HepG2 (cell line): ENCODE results near the gene PIK3C2B. TPM values are rescaled to one million over a fixed set of nuclear protein-coding genes. Genes with fewer than 3 reads are reported as not detected.

Experiments
- AGO2 ChIP-seq: fragments of 200-400 bp; formaldehyde crosslinking; optimal IDR thresholded peaks from 2 replicates; pipeline ENCODE3; 2017; ENCODE audit warnings: mild to moderate bottlenecking, low read depth, low read length, moderate library complexity
- ATF7 ChIP-seq, 2 experiments: fragments of 450-650 bp in 1 of 2; sonication (generic) in 1 of 2; formaldehyde crosslinking in 1 of 2; IDR thresholded peaks; 2 replicates each; pipeline versions ENCODE4 v1.4.0 to v1.6.1; 2016 to 2020; ENCODE audit warnings: antibody characterized with exemption in 1 of 2, mild to moderate bottlenecking in 1 of 2, missing genetic modification reagents in 1 of 2
- ATRX ChIP-seq: sonication (generic); formaldehyde crosslinking; IDR thresholded peaks from 2 replicates; pipeline ENCODE4 v1.4.0; 2020; ENCODE audit warnings: missing genetic modification reagents, borderline replicate concordance
- CCDC6 ChIP-seq: sonication (generic); formaldehyde crosslinking; IDR thresholded peaks from 2 replicates; pipeline ENCODE4 v1.8.1; 2022; ENCODE audit warnings: mild to moderate bottlenecking, missing genetic modification reagents, moderate library complexity
- CHD4 ChIP-seq: fragments of 200-600 bp; sonication (generic); IDR thresholded peaks from 2 replicates; pipeline ENCODE4 v1.7.0; 2017; ENCODE audit warnings: mild to moderate bottlenecking, low read length, borderline replicate concordance
- DMAP1 ChIP-seq: IDR thresholded peaks from 2 replicates; pipeline ENCODE4 v1.6.1; 2016
- HOMEZ ChIP-seq: IDR thresholded peaks from 2 replicates; pipeline ENCODE4 v1.6.1; 2016; ENCODE audit warnings: low read depth
- JUN ChIP-seq: sonication (generic); formaldehyde crosslinking; IDR thresholded peaks from 2 replicates; pipeline ENCODE4 v1.4.0; 2020; ENCODE audit warnings: mild to moderate bottlenecking, missing genetic modification reagents
- JUND ChIP-seq: sonication (generic); formaldehyde crosslinking; IDR thresholded peaks from 2 replicates; pipeline ENCODE4 v1.8.0; 2022; ENCODE audit warnings: mild to moderate bottlenecking, missing genetic modification reagents
- KLF11 ChIP-seq: IDR thresholded peaks from 2 replicates; pipeline ENCODE4 v1.6.1; 2016; ENCODE audit warnings: missing compliant biosample characterization
- RFXANK ChIP-seq: IDR thresholded peaks from 2 replicates; pipeline ENCODE4 v1.6.1; 2016
- SNAPC2 ChIP-seq: sonication (generic); formaldehyde crosslinking; IDR thresholded peaks from 2 replicates; pipeline ENCODE4 v1.8.1; 2022; ENCODE audit warnings: mild to moderate bottlenecking, missing genetic modification reagents
- SNRNP70 ChIP-seq: fragments of 200-400 bp; formaldehyde crosslinking; IDR thresholded peaks from 2 replicates; pipeline ENCODE4 v1.6.1; 2017; ENCODE audit warnings: mild to moderate bottlenecking, low read depth, low read length, moderate library complexity
- SOX5 ChIP-seq: IDR thresholded peaks from 2 replicates; pipeline ENCODE4 v1.6.1; 2016; ENCODE audit warnings: borderline replicate concordance
- TAF15 ChIP-seq: fragments of 200-400 bp; formaldehyde crosslinking; IDR thresholded peaks from one replicate; pipeline ENCODE4 v1.6.1; 2018; ENCODE audit warnings: mild to moderate bottlenecking, low read depth, low read length; ENCODE audit not compliant: poor library complexity, severe bottlenecking
- THRA ChIP-seq: sonication (generic); formaldehyde crosslinking; IDR thresholded peaks from 2 replicates; pipeline ENCODE4 v1.4.0; 2020; ENCODE audit warnings: missing genetic modification reagents, borderline replicate concordance
- ZFP41 ChIP-seq: sonication (generic); formaldehyde crosslinking; IDR thresholded peaks from 2 replicates; pipeline ENCODE4 v1.4.0; 2020; ENCODE audit warnings: mild to moderate bottlenecking, missing genetic modification reagents, borderline replicate concordance
- ZNF17 ChIP-seq: sonication (generic); formaldehyde crosslinking; IDR thresholded peaks from 2 replicates; pipeline ENCODE4 v1.5.0; 2020; ENCODE audit warnings: mild to moderate bottlenecking, missing genetic modification reagents
- ZNF350 ChIP-seq: sonication (generic); formaldehyde crosslinking; IDR thresholded peaks from 2 replicates; pipeline ENCODE4 v1.4.0; 2020; ENCODE audit warnings: mild to moderate bottlenecking, low read depth, missing genetic modification reagents, borderline replicate concordance
- ZNF558 ChIP-seq: sonication (generic); formaldehyde crosslinking; IDR thresholded peaks from 2 replicates; pipeline ENCODE4 v1.9.0; 2022; ENCODE audit warnings: mild to moderate bottlenecking, missing genetic modification reagents, borderline replicate concordance
- ZNF629 ChIP-seq: sonication (generic); formaldehyde crosslinking; conservative IDR thresholded peaks from 2 replicates; pipeline ENCODE4 v1.5.0; 2020; ENCODE audit warnings: missing genetic modification reagents
- ZNF781 ChIP-seq: sonication (generic); formaldehyde crosslinking; IDR thresholded peaks from 2 replicates; pipeline ENCODE4 v1.5.1; 2020; ENCODE audit warnings: borderline replicate concordance, mild to moderate bottlenecking, missing genetic modification reagents; ENCODE audit errors: not compliant biosample characterization
- ZNF782 ChIP-seq: sonication (generic); formaldehyde crosslinking; IDR thresholded peaks from 2 replicates; pipeline ENCODE4 v1.4.0; 2020; ENCODE audit warnings: missing genetic modification reagents, mild to moderate bottlenecking, borderline replicate concordance
- ZSCAN25 ChIP-seq: sonication (generic); formaldehyde crosslinking; IDR thresholded peaks from 2 replicates; pipeline ENCODE4 v1.8.0; 2022; ENCODE audit warnings: mild to moderate bottlenecking, missing genetic modification reagents
- polyA plus RNA-seq, 8 experiments: library from polyadenylated mRNA; depleted of rRNA in 3 of 8; stranded (reverse) in 7 of 8; unstranded in 1 of 8; fragments of >200 nt; fragmentation: Illumina TruSeq in 4 of 8; extraction: Trizol in 4 of 8; gene quantifications; 2 replicates each; pipeline versions ENCODE4 v1.2.1 to v1.2.3, GENCODE V29; 2011 to 2016; ENCODE audit warnings: low read depth in 4 of 8, missing spikeins in 1 of 8, mixed read lengths in 1 of 8; ENCODE audit not compliant: insufficient read depth in 1 of 8
- total RNA-seq, 5 experiments: library from RNA; depleted of rRNA; stranded (reverse); fragments of >200 nt; fragmentation: Illumina TruSeq; extraction: Trizol; gene quantifications; 2 replicates each; pipeline ENCODE4 v1.2.3, GENCODE V29; 2016; ENCODE audit warnings: low read depth in 1 of 5
- TF ChIP-seq, protein P1 (sequence below): fragments of 450-650 bp; IDR thresholded peaks from 2 replicates; pipeline ENCODE4 v1.6.1; 2017; ENCODE audit warnings: mild to moderate bottlenecking

Gene PIK3C2B
- total and polyA plus RNA-seq, 2 of the 13 experiments (the other 11 are each of a cell fraction or from before 2014, with no cell fraction given): 3.4 to 4.5 TPM

DNA sequence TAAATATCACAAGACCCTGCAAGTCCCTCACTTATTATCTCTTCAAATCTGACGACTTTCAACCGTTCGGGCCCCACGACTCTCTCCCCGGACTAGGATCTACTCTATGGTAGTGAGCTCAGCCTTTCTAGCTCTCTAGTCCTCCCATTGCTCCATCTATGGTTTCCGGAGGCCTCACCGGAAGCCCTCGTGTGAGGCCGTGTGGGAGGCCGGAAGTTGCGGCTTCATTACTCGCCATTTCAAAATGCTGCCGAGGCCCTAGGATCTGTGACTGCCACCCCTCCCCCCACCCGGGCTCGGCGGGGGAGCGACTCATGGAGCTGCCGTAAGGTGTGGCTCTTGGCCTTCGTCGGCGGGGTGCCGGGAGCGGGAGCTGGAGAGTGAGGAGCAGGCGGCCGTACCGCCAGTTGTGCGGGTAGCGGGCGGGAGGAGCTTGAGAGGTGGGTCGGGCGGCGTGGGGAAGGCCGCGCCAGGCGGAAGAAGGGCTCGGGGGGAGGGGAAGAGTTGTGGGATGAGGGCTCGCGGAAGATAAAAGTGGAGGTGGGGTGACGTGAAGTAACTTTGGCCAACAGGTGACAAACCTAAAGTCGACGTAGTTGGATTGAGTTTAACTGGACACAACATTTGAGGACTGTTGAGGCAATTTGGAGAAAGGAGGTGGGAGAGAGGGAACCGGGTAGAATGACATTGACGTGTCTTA is 21.7 kb upstream of the PIK3C2B start, which contains the start of gene MDM4 (continued):
- TF ChIP-seq AGO2: peak; percentile 75
- TF ChIP-seq SNRNP70: no peak
- TF ChIP-seq SNAPC2 (CRISPR knock-in tag): peak; percentile 76; the same call in 1 of the 2 replicates
- TF ChIP-seq THRA: peak; percentile 47; the same call in 1 of the 2 replicates
- TF ChIP-seq ZNF629 (CRISPR knock-in tag): no peak
- 0 out of 2 replicates have a peak, but pooled peaks have one; percentile 44 for TF ChIP-seq KLF11 (CRISPR knock-in tag)
- TF ChIP-seq RFXANK (CRISPR knock-in tag): 0 out of 2 replicates have a peak, but pooled peaks have one; percentile 28
- TF ChIP-seq SOX5 (CRISPR knock-in tag): peak; percentile 46; the same call in 1 of the 2 replicates
- TF ChIP-seq ZNF782 (CRISPR knock-in tag): peak; percentile 93
- TF ChIP-seq ATF7 (IDR thresholded peaks at IDR 0.05): no peak
- TF ChIP-seq ATF7 (CRISPR knock-in tag; IDR thresholded peaks at IDR 0.05): peak; percentile 83; the same call in 1 of the 2 replicates
- TF ChIP-seq ZNF17 (CRISPR knock-in tag): peak; percentile 84; the same call in 1 of the 2 replicates
- TF ChIP-seq JUN: peak; percentile 77; the same call in 1 of the 2 replicates
- TF ChIP-seq ZNF781 (CRISPR knock-in tag): peak; percentile 93
- no peak for TF ChIP-seq ZFP41 (CRISPR knock-in tag)
- peak; percentile 89 for TF ChIP-seq CCDC6
- TF ChIP-seq CHD4: no peak
- TF ChIP-seq ZNF558 (CRISPR knock-in tag): peak; percentile 34; the same call in 1 of the 2 replicates
- no peak for TF ChIP-seq JUND
- TF ChIP-seq ATRX: no peak
- peak; percentile 94; the same call in 1 of the 2 replicates for TF ChIP-seq ZNF350
- peak; percentile 98 for TF ChIP-seq DMAP1 (CRISPR knock-in tag)
- TF ChIP-seq, protein P1, sequence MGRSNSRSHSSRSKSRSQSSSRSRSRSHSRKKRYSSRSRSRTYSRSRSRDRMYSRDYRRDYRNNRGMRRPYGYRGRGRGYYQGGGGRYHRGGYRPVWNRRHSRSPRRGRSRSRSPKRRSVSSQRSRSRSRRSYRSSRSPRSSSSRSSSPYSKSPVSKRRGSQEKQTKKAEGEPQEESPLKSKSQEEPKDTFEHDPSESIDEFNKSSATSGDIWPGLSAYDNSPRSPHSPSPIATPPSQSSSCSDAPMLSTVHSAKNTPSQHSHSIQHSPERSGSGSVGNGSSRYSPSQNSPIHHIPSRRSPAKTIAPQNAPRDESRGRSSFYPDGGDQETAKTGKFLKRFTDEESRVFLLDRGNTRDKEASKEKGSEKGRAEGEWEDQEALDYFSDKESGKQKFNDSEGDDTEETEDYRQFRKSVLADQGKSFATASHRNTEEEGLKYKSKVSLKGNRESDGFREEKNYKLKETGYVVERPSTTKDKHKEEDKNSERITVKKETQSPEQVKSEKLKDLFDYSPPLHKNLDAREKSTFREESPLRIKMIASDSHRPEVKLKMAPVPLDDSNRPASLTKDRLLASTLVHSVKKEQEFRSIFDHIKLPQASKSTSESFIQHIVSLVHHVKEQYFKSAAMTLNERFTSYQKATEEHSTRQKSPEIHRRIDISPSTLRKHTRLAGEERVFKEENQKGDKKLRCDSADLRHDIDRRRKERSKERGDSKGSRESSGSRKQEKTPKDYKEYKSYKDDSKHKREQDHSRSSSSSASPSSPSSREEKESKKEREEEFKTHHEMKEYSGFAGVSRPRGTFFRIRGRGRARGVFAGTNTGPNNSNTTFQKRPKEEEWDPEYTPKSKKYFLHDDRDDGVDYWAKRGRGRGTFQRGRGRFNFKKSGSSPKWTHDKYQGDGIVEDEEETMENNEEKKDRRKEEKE: no peak
- TF ChIP-seq ZSCAN25 (CRISPR knock-in tag): peak; percentile 63; the same call in 1 of the 2 replicates
- peak; percentile 84 for TF ChIP-seq TAF15
- peak; percentile 60; the same call in 1 of the 2 replicates for TF ChIP-seq HOMEZ (CRISPR knock-in tag)
